Liver (tissue), 3 donors: ENCODE data around the gene KIF18B.

Experiments
- FOXA1 ChIP-seq: IDR thresholded peaks from 2 replicates; pipeline ENCODE4 v1.6.1; 2016; ENCODE audit warnings: antibody characterized with exemption
- GABPA ChIP-seq, 2 donors: IDR thresholded peaks in 1 of 2; conservative IDR thresholded peaks in 1 of 2; 2 replicates each; pipeline ENCODE4 v1.6.1; 2016; ENCODE audit warnings: antibody characterized with exemption in 2 of 2, mild to moderate bottlenecking in 1 of 2, moderate library complexity in 1 of 2
- TF ChIP-seq, protein P1 (sequence below): IDR thresholded peaks from 2 replicates; pipeline ENCODE4 v1.6.1; 2016; ENCODE audit warnings: antibody characterized with exemption, mild to moderate bottlenecking
- TF ChIP-seq, protein P2 (sequence below): fragments of 150-350 bp; IDR thresholded peaks from 2 replicates; pipeline ENCODE4 v1.5.1; 2017; ENCODE audit warnings: improper control_type of control experiment, low read depth, low read length; ENCODE audit not compliant: missing input control
- donor health status: healthy.
- donor health status: healthy.

DNA sequence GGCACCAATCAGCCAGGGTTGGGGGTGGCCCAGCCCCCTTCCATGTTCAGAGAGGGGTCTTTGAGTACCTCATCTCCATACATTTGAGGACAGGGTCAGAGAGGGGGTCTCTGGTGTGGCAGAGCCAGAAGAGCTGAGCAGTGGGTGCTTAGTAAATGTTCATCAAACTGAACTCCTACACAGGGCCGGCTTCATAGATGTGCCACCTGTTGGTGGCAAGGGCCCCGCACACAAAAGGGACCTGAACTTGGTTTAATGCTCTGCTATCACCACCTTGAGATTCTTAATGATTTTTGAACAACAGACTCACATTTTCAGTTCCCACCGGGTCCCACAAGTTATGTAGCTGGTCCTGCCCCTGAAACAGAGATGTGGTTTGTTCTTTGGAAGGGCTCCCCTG lies 29.5 kb upstream of the KIF18B start:
- TF ChIP-seq, protein P1, sequence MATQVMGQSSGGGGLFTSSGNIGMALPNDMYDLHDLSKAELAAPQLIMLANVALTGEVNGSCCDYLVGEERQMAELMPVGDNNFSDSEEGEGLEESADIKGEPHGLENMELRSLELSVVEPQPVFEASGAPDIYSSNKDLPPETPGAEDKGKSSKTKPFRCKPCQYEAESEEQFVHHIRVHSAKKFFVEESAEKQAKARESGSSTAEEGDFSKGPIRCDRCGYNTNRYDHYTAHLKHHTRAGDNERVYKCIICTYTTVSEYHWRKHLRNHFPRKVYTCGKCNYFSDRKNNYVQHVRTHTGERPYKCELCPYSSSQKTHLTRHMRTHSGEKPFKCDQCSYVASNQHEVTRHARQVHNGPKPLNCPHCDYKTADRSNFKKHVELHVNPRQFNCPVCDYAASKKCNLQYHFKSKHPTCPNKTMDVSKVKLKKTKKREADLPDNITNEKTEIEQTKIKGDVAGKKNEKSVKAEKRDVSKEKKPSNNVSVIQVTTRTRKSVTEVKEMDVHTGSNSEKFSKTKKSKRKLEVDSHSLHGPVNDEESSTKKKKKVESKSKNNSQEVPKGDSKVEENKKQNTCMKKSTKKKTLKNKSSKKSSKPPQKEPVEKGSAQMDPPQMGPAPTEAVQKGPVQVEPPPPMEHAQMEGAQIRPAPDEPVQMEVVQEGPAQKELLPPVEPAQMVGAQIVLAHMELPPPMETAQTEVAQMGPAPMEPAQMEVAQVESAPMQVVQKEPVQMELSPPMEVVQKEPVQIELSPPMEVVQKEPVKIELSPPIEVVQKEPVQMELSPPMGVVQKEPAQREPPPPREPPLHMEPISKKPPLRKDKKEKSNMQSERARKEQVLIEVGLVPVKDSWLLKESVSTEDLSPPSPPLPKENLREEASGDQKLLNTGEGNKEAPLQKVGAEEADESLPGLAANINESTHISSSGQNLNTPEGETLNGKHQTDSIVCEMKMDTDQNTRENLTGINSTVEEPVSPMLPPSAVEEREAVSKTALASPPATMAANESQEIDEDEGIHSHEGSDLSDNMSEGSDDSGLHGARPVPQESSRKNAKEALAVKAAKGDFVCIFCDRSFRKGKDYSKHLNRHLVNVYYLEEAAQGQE = no peak
- TF ChIP-seq, protein P2, sequence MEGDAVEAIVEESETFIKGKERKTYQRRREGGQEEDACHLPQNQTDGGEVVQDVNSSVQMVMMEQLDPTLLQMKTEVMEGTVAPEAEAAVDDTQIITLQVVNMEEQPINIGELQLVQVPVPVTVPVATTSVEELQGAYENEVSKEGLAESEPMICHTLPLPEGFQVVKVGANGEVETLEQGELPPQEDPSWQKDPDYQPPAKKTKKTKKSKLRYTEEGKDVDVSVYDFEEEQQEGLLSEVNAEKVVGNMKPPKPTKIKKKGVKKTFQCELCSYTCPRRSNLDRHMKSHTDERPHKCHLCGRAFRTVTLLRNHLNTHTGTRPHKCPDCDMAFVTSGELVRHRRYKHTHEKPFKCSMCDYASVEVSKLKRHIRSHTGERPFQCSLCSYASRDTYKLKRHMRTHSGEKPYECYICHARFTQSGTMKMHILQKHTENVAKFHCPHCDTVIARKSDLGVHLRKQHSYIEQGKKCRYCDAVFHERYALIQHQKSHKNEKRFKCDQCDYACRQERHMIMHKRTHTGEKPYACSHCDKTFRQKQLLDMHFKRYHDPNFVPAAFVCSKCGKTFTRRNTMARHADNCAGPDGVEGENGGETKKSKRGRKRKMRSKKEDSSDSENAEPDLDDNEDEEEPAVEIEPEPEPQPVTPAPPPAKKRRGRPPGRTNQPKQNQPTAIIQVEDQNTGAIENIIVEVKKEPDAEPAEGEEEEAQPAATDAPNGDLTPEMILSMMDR = no peak
- no peak for TF ChIP-seq FOXA1
- no peak for TF ChIP-seq GABPA (IDR thresholded peaks at IDR 0.05 in 1 of 2, conservative IDR thresholded peaks at IDR 0.05 in 1 of 2)
